H1 (cell line): Measurements from ENCODE around the gene ZNF521. TPM values are rescaled to one million over a fixed set of nuclear protein-coding genes. Genes with fewer than 3 reads are reported as not detected.

Experiments used
- CBX8 ChIP-seq: fragments of 300-800, 300-1000 bp; sonication (generic); IDR thresholded peaks from 2 replicates; pipeline ENCODE4 v1.7.1; 2016; ENCODE audit warnings: low read depth, low read length, borderline replicate concordance
- CHD7 ChIP-seq: fragments of 300-600 bp; sonication (generic); IDR thresholded peaks from 2 replicates; pipeline ENCODE4 v1.7.1; 2012; ENCODE audit warnings: low read length, moderate library complexity, mild to moderate bottlenecking, inconsistent platforms; ENCODE audit not compliant: insufficient replicate concordance
- CTBP2 ChIP-seq: IDR thresholded peaks from 2 replicates; pipeline ENCODE4 v1.7.0; 2011; ENCODE audit warnings: borderline replicate concordance, mild to moderate bottlenecking, moderate library complexity, mixed read lengths, low read length; ENCODE audit not compliant: insufficient read depth, insufficient read length
- E2F6 ChIP-seq: IDR thresholded peaks from 2 replicates; pipeline ENCODE4 v1.6.1; 2012; ENCODE audit warnings: inconsistent platforms
- FOSL1 ChIP-seq: IDR thresholded peaks from 2 replicates; pipeline ENCODE4 v1.6.1; 2011; ENCODE audit warnings: mild to moderate bottlenecking, low read depth, low read length, moderate library complexity; ENCODE audit not compliant: insufficient read depth
- NANOG ChIP-seq: IDR thresholded peaks from 2 replicates; pipeline ENCODE4 v1.6.1; 2011; ENCODE audit warnings: low read length, low read depth, mild to moderate bottlenecking, inconsistent platforms; ENCODE audit not compliant: insufficient read depth, poor library complexity, severe bottlenecking
- PHF8 ChIP-seq: fragments of 200-600 bp; sonication (generic); conservative IDR thresholded peaks from 2 replicates; pipeline ENCODE4 v1.7.1; 2012; ENCODE audit warnings: low read depth, mild to moderate bottlenecking, inconsistent platforms, low read length, moderate library complexity
- POLR2AphosphoS5 ChIP-seq: IDR thresholded peaks from 2 replicates; pipeline ENCODE4 v1.6.1; 2011; ENCODE audit warnings: low read depth, low read length
- polyA plus RNA-seq, 7 experiments: library from polyadenylated mRNA; depleted of rRNA in 3 of 7; stranded (reverse) in 5 of 7; unstranded in 2 of 7; fragments of >200 nt in 5 of 7; fragments of 200-250 nt in 2 of 7; gene quantifications; 1 replicate in 5 of 7; 2 replicates in 1 of 7; 4 replicates in 1 of 7; pipeline versions ENCODE4 v1.2.1 to v1.2.3, GENCODE V29; 2011 to 2013; ENCODE audit warnings: missing spikeins in 2 of 7, mixed read lengths in 2 of 7
- total RNA-seq: library from RNA; stranded (reverse); fragmentation: NEBNext Ultra II Directional; extraction: Animal tissue kit (Norgen Biotek cat#: 25700); gene quantifications from 2 replicates; pipeline ENCODE4 v1.2.1, GENCODE V29; 2021

Gene ZNF521
- total and polyA plus RNA-seq, 2 of the 8 experiments (the other 6 are each of a cell fraction or from before 2014, with no cell fraction given): 9.5 to 15.8 TPM

GRCh38 chr18:25351777-25352628 is at the start of gene ZNF521 (continued):
- TF ChIP-seq PHF8 (peak; percentile 40; the same call in 1 of the 2 replicates), FOSL1 (no peak), CTBP2 (peak; percentile 69), CBX8 (no peak), POLR2AphosphoS5 (peak; percentile 13; the same call in 1 of the 2 replicates), CHD7 (no peak), NANOG (no peak), E2F6 (no peak)
